HepG2 (cell line): ENCODE measurements around the gene SMIM20. TPM values are rescaled to one million over a fixed set of nuclear protein-coding genes. Genes with fewer than 3 reads are reported as not detected.

ENCODE experiments used
- AFF4 ChIP-seq: sonication (generic); formaldehyde crosslinking; IDR thresholded peaks from 2 replicates; pipeline ENCODE4 v1.4.0; 2020; ENCODE audit warnings: missing genetic modification reagents
- CENPX ChIP-seq: sonication (generic); formaldehyde crosslinking; IDR thresholded peaks from 2 replicates; pipeline ENCODE4 v1.9.0; 2021; ENCODE audit warnings: mild to moderate bottlenecking, missing genetic modification reagents, moderate library complexity
- FOXA3 ChIP-seq: IDR thresholded peaks from 2 replicates; pipeline ENCODE4 v1.6.1; 2016; ENCODE audit warnings: missing genetic modification reagents, missing compliant biosample characterization
- FOXO1 ChIP-seq: sonication (generic); formaldehyde crosslinking; IDR thresholded peaks from 2 replicates; pipeline ENCODE4 v1.4.0; 2020; ENCODE audit warnings: missing genetic modification reagents
- HOXA5 ChIP-seq: sonication (generic); formaldehyde crosslinking; IDR thresholded peaks from 2 replicates; pipeline ENCODE4 v1.4.0; 2020; ENCODE audit warnings: missing genetic modification reagents
- NCOA1 ChIP-seq: sonication (generic); formaldehyde crosslinking; IDR thresholded peaks from 2 replicates; pipeline ENCODE4 v1.9.0; 2021; ENCODE audit warnings: missing genetic modification reagents
- NFE2L1 ChIP-seq: sonication (generic); formaldehyde crosslinking; IDR thresholded peaks from 2 replicates; pipeline ENCODE4 v1.4.0; 2020; ENCODE audit warnings: missing genetic modification reagents, mild to moderate bottlenecking, borderline replicate concordance
- PRMT3 ChIP-seq: sonication (generic); formaldehyde crosslinking; IDR thresholded peaks from 2 replicates; pipeline ENCODE4 v1.8.1; 2022; ENCODE audit warnings: low read depth, mild to moderate bottlenecking, moderate library complexity, missing genetic modification reagents, borderline replicate concordance
- SMARCC2 ChIP-seq: fragments of 450-650 bp; IDR thresholded peaks from 2 replicates; pipeline ENCODE4 v1.6.1; 2017; ENCODE audit warnings: antibody characterized with exemption, mild to moderate bottlenecking
- SOX5 ChIP-seq: IDR thresholded peaks from 2 replicates; pipeline ENCODE4 v1.6.1; 2016; ENCODE audit warnings: borderline replicate concordance
- ZBTB7B ChIP-seq: sonication (generic); formaldehyde crosslinking; IDR thresholded peaks from 2 replicates; pipeline ENCODE4 v1.4.0; 2020; ENCODE audit warnings: missing genetic modification reagents
- ZNF264 ChIP-seq: sonication (generic); formaldehyde crosslinking; IDR thresholded peaks from 2 replicates; pipeline ENCODE4 v1.4.0; 2020; ENCODE audit warnings: missing genetic modification reagents
- ZNF549 ChIP-seq: sonication (generic); formaldehyde crosslinking; IDR thresholded peaks from 2 replicates; pipeline ENCODE4 v1.5.0; 2020; ENCODE audit warnings: missing genetic modification reagents
- ZSCAN29 ChIP-seq: sonication (generic); formaldehyde crosslinking; conservative IDR thresholded peaks from 2 replicates; pipeline ENCODE4 v1.4.0; 2020; ENCODE audit warnings: mild to moderate bottlenecking, missing genetic modification reagents
- polyA plus RNA-seq, 8 experiments: library from polyadenylated mRNA; depleted of rRNA in 3 of 8; stranded (reverse) in 7 of 8; unstranded in 1 of 8; fragments of >200 nt; fragmentation: Illumina TruSeq in 4 of 8; extraction: Trizol in 4 of 8; gene quantifications; 2 replicates each; pipeline versions ENCODE4 v1.2.1 to v1.2.3, GENCODE V29; 2011 to 2016; ENCODE audit warnings: low read depth in 4 of 8, missing spikeins in 1 of 8, mixed read lengths in 1 of 8; ENCODE audit not compliant: insufficient read depth in 1 of 8
- total RNA-seq, 5 experiments: library from RNA; depleted of rRNA; stranded (reverse); fragments of >200 nt; fragmentation: Illumina TruSeq; extraction: Trizol; gene quantifications; 2 replicates each; pipeline ENCODE4 v1.2.3, GENCODE V29; 2016; ENCODE audit warnings: low read depth in 1 of 5
- TF ChIP-seq, protein P1 (sequence below): conservative IDR thresholded peaks from 2 replicates; pipeline ENCODE4 v1.6.1; 2018; ENCODE audit warnings: missing genetic modification reagents

Gene SMIM20
- total and polyA plus RNA-seq, 2 of the 13 experiments (the other 11 are each of a cell fraction or from before 2014, with no cell fraction given), result 26.3 to 30.2 TPM

DNA sequence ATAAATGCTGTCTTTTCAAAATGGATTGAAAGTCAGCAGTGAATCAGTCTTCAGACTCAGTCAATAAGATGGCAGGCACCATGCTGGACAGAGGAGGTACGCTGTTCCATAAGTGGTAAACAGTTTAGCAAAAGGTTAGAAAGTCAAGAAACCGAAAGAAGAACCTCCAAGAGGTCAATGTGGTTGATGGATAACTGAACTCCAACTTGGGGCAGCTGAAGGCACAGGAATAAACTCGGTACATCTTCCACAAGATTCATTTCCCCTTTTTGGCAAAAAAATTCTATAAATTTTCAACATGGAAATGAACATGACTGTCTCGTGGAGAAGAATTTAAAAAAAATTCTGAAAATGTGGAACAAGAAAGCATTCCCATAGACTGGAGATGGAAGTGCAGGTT is 32.8 kb upstream of the SMIM20 start (continued):
- TF ChIP-seq AFF4 (no peak), ZBTB7B (no peak), PRMT3 (CRISPR knock-in tag) (no peak), FOXO1 (CRISPR knock-in tag) (no peak), ZNF264 (CRISPR knock-in tag) (no peak), FOXA3 (no peak), NCOA1 (CRISPR knock-in tag) (no peak), NFE2L1 (CRISPR knock-in tag) (no peak), ZSCAN29 (CRISPR knock-in tag) (no peak), SMARCC2 (no peak), SOX5 (CRISPR knock-in tag) (no peak), HOXA5 (CRISPR knock-in tag) (no peak), ZNF549 (CRISPR knock-in tag) (no peak), CENPX (no peak)
- TF ChIP-seq, protein P1, sequence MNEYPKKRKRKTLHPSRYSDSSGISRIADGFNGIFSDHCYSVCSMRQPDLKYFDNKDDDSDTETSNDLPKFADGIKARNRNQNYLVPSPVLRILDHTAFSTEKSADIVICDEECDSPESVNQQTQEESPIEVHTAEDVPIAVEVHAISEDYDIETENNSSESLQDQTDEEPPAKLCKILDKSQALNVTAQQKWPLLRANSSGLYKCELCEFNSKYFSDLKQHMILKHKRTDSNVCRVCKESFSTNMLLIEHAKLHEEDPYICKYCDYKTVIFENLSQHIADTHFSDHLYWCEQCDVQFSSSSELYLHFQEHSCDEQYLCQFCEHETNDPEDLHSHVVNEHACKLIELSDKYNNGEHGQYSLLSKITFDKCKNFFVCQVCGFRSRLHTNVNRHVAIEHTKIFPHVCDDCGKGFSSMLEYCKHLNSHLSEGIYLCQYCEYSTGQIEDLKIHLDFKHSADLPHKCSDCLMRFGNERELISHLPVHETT (CRISPR knock-in tag), result no peak
